HG02973 (cell line): ENCODE results near the gene SPIRE1.

Experiments used
- ATAC-seq: cut with Tn5 transposase; IDR thresholded peaks from one replicate; pipeline ENCODE4 v1.9.1; 2021; ENCODE audit warnings: moderate library complexity; ENCODE audit not compliant: unreplicated experiment

The SPIRE1 gene

GRCh38 chr18:12456441-12456840 is 201.5 kb downstream of the SPIRE1 start:
- no peak for ATAC-seq

- ATAC-seq, result no peak
These were observed 202.4 kb downstream of the SPIRE1 start for GRCh38 chr18:12455496-12455895.

DNA sequence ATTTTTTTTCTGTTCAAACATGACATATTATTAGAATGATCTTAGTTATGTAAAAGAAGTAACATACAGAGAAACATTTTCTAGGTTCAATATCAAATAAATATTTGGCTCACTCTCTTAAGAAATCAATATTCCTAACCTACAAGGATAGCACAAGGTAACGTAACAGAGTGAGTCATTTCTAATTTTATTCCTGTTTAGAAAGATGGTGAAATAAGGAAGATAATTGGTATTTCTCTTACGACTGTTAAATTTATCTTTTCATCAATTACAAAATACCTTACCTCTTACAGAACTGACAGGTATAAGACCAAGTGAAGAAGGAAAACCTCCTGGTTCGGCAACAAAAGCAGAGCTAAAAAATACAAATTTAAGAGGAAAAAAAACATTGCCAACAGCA is 205.1 kb downstream of the SPIRE1 start:
- no peak for ATAC-seq

DNA sequence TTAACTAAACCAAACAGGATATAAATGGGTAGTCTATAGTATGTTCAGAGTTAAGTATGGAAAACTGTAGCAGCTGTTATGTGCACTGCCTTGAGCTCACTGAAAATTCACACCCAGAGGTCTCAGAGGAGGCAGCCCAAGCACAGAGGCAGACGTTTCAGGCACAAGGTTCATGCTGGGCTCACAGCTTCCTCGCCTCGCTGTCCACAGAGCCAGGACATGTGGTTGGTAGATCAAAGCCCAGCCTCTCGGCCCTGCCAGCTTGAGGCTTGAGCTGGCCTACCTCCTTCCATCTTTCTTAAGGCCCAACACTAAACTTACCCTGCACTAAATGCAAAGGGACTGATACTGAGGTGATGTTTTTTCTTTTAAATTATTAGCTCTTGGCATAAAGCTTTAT is 206.5 kb downstream of the SPIRE1 start:
- ATAC-seq, result no peak

- no peak for ATAC-seq
These were observed 208.7 kb downstream of the SPIRE1 start for GRCh38 chr18:12449051-12449785.

GRCh38 chr18:12445554-12445953 is 212.4 kb downstream of the SPIRE1 start:
- ATAC-seq, result no peak

DNA sequence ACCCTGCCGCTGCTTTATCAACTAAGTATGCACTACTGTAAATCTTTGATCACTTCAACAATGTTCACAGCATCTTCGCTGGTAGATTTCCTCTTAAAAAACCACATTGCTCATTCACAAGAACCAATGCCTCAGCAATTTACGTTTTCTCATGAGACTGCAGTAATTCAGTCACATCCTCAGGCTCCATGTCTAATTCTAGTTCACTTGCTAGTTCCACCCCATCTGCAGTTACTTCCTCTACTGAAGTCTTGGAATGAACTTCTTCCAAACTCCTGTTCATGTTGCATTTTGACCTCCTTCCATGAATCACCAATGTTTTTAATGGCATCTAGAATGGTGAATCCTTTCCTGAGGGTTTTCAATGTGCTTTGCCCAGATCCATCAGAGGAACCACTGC is 214.4 kb downstream of the SPIRE1 start:
- ATAC-seq, result no peak

DNA sequence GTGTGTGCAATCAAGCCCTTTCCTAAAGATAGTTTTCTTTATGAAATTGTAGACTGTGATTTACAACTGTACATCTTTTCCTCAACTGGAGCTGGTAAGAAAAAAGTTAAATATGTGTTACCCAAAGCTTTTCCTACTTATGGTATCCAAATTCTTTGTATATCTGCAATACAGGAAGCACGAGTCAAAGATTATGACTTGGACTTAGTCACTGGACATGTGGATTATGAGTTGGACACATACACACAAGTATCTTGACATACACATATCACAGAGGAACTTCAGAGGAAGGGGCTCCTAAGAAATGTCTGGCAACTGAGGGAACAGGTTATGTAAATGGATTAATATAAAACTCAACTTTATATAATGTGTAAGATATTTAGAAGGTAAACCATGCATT is 215.0 kb downstream of the SPIRE1 start:
- no peak for ATAC-seq

DNA sequence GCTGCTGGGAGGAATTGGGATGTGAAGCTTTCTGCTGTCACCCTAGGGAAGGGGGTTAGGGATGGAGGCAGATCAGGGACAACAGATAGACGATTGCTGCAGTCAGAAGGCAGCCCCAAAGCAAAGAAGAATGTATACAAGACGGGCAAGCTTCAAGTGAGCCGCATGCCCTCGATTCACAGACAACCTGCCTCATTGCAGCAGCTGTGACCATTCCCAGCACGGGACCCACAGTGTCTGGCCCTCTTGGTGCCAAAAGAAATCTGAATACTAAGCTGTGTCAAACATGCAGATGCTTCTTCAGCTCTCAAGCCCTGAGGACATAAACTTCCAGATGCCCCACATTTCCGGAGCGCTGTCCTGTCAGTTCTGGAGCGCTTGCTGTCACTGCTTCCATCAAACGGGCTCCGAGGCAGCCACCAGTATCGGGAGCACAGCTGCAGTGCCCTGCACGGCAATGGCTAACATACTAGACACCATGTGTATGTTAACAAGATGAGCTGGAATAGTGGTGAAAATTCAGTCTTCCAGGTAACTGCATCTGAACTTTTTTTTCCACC is 216.4 kb downstream of the SPIRE1 start:
- ATAC-seq, result no peak

GRCh38 chr18:12438257-12438656 is 219.7 kb downstream of the SPIRE1 start:
- ATAC-seq, result no peak

- ATAC-seq, result no peak
These were observed 222.0 kb downstream of the SPIRE1 start for GRCh38 chr18:12435867-12436266.

- no peak for ATAC-seq
These were observed 223.4 kb downstream of the SPIRE1 start for GRCh38 chr18:12434541-12434929.

DNA sequence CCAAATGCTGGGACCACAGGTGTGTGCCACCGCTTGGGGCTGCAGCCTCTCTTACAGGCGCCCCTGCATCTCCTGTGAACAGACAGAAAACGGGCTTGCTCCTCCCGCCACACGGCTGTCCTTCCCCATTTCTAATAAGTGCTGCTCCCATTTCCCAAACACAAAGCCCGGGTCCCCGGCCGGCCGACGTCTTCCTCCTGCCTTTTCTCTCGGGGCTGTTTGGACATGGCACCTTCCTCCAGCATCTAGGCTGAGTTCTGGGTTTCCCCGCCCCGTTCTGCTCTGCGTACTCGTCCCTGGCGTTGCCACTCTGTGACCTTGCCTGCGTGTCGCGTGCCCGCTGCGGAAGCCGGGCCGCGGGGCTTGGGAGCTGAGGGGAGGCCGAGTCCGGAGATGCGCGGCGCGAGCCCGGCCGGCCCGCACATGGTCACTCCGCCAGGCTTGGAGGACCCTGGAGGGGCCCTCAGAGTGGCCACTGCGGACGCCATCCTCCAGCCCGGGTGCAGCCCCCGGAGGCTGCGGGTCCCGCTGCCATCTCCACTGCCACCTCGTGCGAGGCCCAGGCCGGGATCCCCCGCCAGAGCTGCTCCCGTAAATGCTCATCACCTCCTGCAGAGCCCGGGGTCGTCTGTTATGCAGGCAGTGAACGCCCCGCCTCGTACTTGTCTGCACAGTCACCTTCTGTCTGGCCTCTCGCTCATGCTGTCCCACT is 223.9 kb downstream of the SPIRE1 start:
- ATAC-seq, result no peak

GRCh38 chr18:12432881-12433280 is 225.0 kb downstream of the SPIRE1 start:
- no peak for ATAC-seq

DNA sequence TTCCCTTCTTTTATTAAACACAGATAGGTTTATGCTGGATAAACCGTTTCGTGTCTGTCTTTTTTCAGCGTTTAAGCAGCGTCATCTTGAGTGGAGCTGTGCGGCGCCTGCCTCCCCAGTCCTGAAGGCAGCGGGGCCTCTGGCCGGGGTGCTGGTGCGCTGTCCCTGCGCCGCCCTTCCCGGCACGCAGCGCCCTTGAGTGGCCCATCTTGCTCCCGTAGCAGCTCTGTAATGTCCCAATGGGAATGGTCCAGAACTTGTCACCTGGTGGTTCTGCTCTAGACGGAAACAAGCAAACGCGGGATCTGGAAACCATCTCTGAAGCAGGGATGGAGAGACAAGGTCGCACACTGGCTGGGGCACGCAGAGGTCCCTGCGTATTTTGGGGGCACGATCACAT is 225.7 kb downstream of the SPIRE1 start:
- no peak for ATAC-seq

DNA sequence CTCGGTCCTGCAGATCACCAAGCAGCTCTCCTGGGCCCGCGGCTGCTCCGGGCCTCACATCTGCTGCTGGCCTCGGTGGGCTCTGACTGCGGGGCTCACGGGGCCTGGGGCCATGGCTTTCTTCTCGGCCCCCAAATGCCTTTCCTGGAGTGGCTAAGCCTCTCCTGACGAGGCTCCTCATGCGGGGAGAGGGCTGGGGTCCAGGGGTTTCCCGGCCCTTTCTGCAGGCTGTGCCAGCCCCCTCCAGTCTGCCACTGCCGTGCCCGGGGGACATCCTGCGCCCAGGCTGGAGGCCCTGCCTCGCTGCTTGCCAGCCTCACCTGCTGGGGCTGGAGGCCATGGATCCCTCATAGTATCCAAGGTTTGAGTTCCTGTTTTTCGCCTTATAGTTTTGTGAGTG is 226.3 kb downstream of the SPIRE1 start:
- ATAC-seq, result no peak

- ATAC-seq, result no peak
These were observed 227.5 kb downstream of the SPIRE1 start for GRCh38 chr18:12430137-12430990.

GRCh38 chr18:12429556-12429955 is 228.4 kb downstream of the SPIRE1 start:
- ATAC-seq, result no peak

DNA sequence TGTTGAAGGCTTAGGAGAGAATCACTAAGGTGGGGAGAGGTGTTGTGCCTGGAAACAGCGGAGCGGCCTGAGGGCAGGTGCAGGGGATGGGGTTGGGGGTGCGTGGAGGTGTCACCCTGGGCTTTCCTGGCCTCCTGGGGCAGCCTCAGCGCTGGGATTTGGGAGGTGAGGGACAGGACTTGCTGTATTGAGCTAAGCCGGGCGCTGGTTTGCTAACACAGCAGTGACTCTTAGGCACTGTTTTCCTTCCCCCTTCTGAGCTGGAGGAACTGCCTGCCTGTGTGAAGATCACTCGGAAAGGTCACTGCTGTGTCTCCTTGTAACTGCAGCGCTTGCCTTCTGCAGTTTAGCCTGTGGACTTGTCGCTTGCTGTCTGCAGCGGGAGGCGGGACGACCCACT is 229.0 kb downstream of the SPIRE1 start:
- no peak for ATAC-seq

DNA sequence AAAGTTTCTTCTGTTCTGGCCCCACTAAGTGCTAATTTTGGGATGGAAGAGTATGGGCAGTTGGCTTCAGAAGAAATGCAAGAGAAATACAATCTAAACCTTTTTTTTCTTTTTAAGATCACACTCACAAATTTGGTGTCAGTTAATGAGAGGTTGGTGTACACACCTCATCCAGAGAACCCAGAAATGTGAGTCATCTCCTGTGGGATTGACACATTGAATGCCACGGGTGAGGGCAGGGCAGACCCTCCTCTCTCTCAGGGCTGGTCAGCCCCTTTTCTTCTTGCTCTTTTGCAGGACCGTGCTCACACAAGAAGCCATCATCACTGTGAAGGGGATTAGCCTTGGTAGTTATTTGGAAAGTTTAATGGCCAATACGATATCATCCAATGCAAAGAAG is 231.0 kb downstream of the SPIRE1 start:
- no peak for ATAC-seq

DNA sequence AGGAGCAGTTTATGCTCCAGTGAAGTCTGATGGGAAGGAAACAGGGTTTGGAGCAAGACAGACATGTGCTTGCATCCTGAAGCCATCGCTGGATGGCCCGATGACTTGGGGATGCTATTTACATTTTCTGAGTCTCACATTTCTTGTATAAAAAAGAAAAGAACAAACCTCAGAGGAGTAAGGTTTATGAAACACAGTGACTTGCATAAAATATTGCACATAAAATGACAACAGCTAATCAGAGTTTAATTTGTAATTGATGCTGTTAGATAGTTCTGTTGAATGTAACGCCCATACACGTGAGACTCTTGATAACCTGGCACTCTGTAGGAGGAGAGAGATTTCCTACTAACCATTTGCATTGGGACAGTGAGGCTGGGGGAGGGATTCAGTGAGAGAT is 233.7 kb downstream of the SPIRE1 start:
- no peak for ATAC-seq
